Measurements from ENCODE around the gene CRYGS.
A peak's percentile ranks its signal among the peaks of the same experiment; 100 is the strongest.

The CRYGS gene

DNA sequence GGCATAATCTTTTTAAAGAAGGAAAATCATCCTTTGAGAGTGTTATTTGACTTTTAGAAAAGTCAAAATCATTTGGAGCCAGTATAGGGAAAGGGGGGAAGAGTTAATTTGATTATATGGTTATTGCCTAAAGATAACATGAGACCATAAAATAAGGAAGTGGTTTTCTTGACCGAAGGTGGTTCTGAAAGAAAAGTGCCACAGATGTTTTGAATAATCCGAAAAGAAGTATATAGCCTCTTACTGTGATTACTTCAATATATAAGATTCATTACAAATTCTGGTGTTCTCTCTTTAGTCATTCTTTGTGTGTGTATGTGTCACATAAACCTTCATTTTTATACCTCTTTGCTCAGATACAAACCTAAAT lies 27.4 kb upstream of the CRYGS start:
- Histone ChIP-seq H3K4me1 (ENCODE audit: control insufficient read depth, insufficient read depth, low read length) (no peaks in the 10 kb centered on the region), H3K27ac (ENCODE audit: extremely low read depth, low read depth, low read length) (no peak overlapping the region)
- CTCF ChIA-PET, result no interaction called here

DNA sequence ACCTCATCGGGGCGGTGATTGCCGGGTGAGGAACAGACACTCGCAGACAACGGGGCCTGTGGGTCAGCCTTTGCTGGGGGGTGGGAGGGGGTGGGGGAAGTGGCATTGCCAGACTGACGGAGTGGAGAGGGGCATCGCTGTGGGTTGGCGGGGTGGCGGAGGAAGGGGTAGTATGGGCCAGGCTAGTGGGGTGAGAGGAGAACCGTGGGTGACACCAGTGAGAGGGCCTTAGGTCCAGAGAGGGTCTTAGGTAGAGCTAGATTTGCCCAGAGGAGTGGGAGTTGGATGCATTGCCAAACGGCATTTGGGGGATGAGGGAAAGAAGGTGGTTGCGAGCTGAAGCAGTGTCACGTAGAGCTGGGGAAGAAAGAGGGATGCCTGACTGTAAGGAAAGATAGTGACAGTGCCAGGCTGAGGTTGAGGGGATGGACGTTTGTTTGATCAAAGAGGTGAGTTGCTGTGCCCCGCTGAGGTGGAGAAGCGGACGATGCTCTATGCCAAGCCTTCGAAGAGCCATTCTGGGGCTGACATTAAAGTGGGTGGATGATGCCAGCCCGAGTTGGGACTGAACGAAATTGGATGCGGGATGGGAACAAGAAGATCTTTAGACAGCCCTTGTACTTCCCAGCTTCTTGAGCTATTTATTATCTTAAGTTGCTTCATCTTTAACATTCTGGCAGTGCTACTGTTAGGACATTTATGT lies 26.9 kb upstream of the CRYGS start:
- H3K27ac ChIP-seq (ENCODE audit: extremely low read depth, low read depth, low read length), result no peak overlapping the region
- CTCF ChIA-PET, result interaction anchor here (0.6 kb wide), 1 partner anchor 907 kb away, joined by 3 read pairs; no protein-coding TSS in a partner anchor
- POLR2A ChIA-PET, result interaction anchor here (0.7 to 3.3 kb wide), 8 partner anchors 10 to 219 kb away, joined by 3 to 33 read pairs (median 6); partner anchors contain the start of gene EIF4A2

More for the DNA sequence above, 27.4 kb upstream of the CRYGS start:
- H3K9me3 ChIP-seq (ENCODE audit: control insufficient read depth, insufficient read depth, low read depth, low read length), result no peaks in the 10 kb centered on the region
- TF ChIP-seq MEIS1 (CRISPR knock-in tag; IDR thresholded peaks at IDR 0.05; ENCODE audit: borderline replicate concordance), result no peak
- H3K4me3 ChIP-seq (ENCODE audit: low read depth, low read length), result peak overlapping the region; percentile 96
- H3K36me3 ChIP-seq (ENCODE audit: control insufficient read depth in 2 of 2, insufficient read depth in 1 of 2, low read length in 2 of 2), result peaks cover 4 to 45% of the 10 kb centered on the region in 2 experiments
- POLR2A ChIA-PET, result interaction anchor here (1.9 to 3.3 kb wide), 2 partner anchors 25 to 212 kb away, joined by 9 to 33 read pairs; partner anchors contain the start of gene EIF4A2

GRCh38 chr3:186570096-186570940 lies 26.1 kb upstream of the CRYGS start, which contains the start of gene DNAJB11:
TSS of gene DNAJB11 (plus strand) at chr3:186570720. CDS start at chr3:186570898, 178 bp downstream.
- no peak within 1 kb of the TSS for H3K27ac ChIP-seq (ENCODE audit: extremely low read depth, low read depth, low read length)
- ChIA-PET CTCF (interaction anchor here (0.6 to 3.0 kb wide), 3 partner anchors 44 to 906 kb away, joined by 3 to 9 read pairs (median 4); no protein-coding TSS in a partner anchor), POLR2A (interaction anchor here (0.6 to 3.3 kb wide), 17 partner anchors 9 to 1175 kb away, joined by 3 to 33 read pairs (median 3); partner anchors contain the start of genes BCL6, EIF4A2, RFC4 and TRA2B)
- H3K4me1 ChIP-seq (ENCODE audit: control insufficient read depth, insufficient read depth, low read length), result no peaks in the 10 kb centered on the region
- no peaks in the 10 kb centered on the region for H3K9me3 ChIP-seq (ENCODE audit: control insufficient read depth, insufficient read depth, low read depth, low read length)
- peaks cover 4 to 32% of the 10 kb centered on the region in 2 experiments for H3K36me3 ChIP-seq (ENCODE audit: control insufficient read depth in 2 of 2, insufficient read depth in 1 of 2, low read length in 2 of 2)
- H3K4me3 ChIP-seq (ENCODE audit: low read depth, low read length), result peak within 1 kb of the TSS; percentile 96
- TF ChIP-seq ZNF621 (tag by site-specific recombination; IDR thresholded peaks at IDR 0.05) (no peak), ZNF23 (tag by site-specific recombination; IDR thresholded peaks at IDR 0.05; ENCODE audit: borderline replicate concordance) (no peak), SP2 (tag by site-specific recombination; IDR thresholded peaks at IDR 0.05) (peak; percentile 93), GLI4 (tag by site-specific recombination; IDR thresholded peaks at IDR 0.05) (no peak), HOXA7 (CRISPR knock-in tag; IDR thresholded peaks at IDR 0.05; ENCODE audit: borderline replicate concordance) (no peak), BCL11B (tag by site-specific recombination; IDR thresholded peaks at IDR 0.05; ENCODE audit: low read depth) (no peak), ZBTB44 (tag by site-specific recombination; IDR thresholded peaks at IDR 0.05) (0 out of 2 replicates have a peak, but pooled peaks have one; percentile 41), ZNF416 (tag by site-specific recombination; IDR thresholded peaks at IDR 0.05) (no peak), ZNF560 (tag by site-specific recombination; IDR thresholded peaks at IDR 0.05; ENCODE audit: borderline replicate concordance) (no peak), SP3 (tag by site-specific recombination; IDR thresholded peaks at IDR 0.05) (peak; percentile 69), ZNF18 (tag by site-specific recombination; IDR thresholded peaks at IDR 0.05) (no peak)
- TF ChIP-seq, protein P1, sequence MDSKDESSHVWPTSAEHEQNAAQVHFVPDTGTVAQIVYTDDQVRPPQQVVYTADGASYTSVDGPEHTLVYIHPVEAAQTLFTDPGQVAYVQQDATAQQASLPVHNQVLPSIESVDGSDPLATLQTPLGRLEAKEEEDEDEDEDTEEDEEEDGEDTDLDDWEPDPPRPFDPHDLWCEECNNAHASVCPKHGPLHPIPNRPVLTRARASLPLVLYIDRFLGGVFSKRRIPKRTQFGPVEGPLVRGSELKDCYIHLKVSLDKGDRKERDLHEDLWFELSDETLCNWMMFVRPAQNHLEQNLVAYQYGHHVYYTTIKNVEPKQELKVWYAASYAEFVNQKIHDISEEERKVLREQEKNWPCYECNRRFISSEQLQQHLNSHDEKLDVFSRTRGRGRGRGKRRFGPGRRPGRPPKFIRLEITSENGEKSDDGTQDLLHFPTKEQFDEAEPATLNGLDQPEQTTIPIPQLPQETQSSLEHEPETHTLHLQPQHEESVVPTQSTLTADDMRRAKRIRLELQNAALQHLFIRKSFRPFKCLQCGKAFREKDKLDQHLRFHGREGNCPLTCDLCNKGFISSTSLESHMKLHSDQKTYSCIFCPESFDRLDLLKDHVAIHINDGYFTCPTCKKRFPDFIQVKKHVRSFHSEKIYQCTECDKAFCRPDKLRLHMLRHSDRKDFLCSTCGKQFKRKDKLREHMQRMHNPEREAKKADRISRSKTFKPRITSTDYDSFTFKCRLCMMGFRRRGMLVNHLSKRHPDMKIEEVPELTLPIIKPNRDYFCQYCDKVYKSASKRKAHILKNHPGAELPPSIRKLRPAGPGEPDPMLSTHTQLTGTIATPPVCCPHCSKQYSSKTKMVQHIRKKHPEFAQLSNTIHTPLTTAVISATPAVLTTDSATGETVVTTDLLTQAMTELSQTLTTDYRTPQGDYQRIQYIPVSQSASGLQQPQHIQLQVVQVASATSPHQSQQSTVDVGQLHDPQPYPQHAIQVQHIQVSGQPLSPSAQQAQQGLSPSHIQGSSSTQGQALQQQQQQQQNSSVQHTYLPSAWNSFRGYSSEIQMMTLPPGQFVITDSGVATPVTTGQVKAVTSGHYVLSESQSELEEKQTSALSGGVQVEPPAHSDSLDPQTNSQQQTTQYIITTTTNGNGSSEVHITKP (tag by site-specific recombination; IDR thresholded peaks at IDR 0.05), result peak; percentile 35; the same call in 1 of the 2 replicates

More for the DNA sequence above, 26.9 kb upstream of the CRYGS start:
- peak; percentile 47; the same call in 1 of the 2 replicates for TF ChIP-seq ZFHX2 (tag by site-specific recombination; conservative IDR thresholded peaks at IDR 0.05)
- TF ChIP-seq ZNF335 (tag by site-specific recombination; conservative IDR thresholded peaks at IDR 0.05), result peak; percentile 73
- TF ChIP-seq ZBTB26 (tag by site-specific recombination; optimal IDR thresholded peaks at IDR 0.05), result no peak
- peak; percentile 57 for TF ChIP-seq SCRT2 (tag by site-specific recombination; IDR thresholded peaks at IDR 0.05)
- TF ChIP-seq ZNF501 (tag by site-specific recombination; IDR thresholded peaks at IDR 0.05), result 0 out of 2 replicates have a peak, but pooled peaks have one; percentile 12
- TF ChIP-seq ZNF560 (tag by site-specific recombination; IDR thresholded peaks at IDR 0.05; ENCODE audit: borderline replicate concordance), result no peak
- peak; percentile 10; the same call in 1 of the 2 replicates for TF ChIP-seq ZBTB7A (tag by site-specific recombination; IDR thresholded peaks at IDR 0.05; ENCODE audit: low read depth)
- TF ChIP-seq ZNF121 (tag by site-specific recombination; IDR thresholded peaks at IDR 0.05), result no peak
- TF ChIP-seq EGR2 (tag by site-specific recombination; IDR thresholded peaks at IDR 0.05; ENCODE audit: low read depth), result peak; percentile 25; the same call in 1 of the 2 replicates
- no peak for TF ChIP-seq ZNF274 (IDR thresholded peaks at IDR 0.05; ENCODE audit: low read length)
- no peak for TF ChIP-seq ZNF274 (tag by site-specific recombination; IDR thresholded peaks at IDR 0.05; ENCODE audit: borderline replicate concordance)
- no peak for TF ChIP-seq HOXD13 (CRISPR knock-in tag; IDR thresholded peaks at IDR 0.05; ENCODE audit: borderline replicate concordance)
- no peak for TF ChIP-seq ZNF112 (tag by site-specific recombination; IDR thresholded peaks at IDR 0.05)
- Histone ChIP-seq H3K36me3 (ENCODE audit: control insufficient read depth in 2 of 2, insufficient read depth in 1 of 2, low read length in 2 of 2) (peaks cover 4 to 40% of the 10 kb centered on the region in 2 experiments), H3K4me3 (ENCODE audit: low read depth, low read length) (peak overlapping the region; percentile 96), H3K9me3 (ENCODE audit: control insufficient read depth, insufficient read depth, low read depth, low read length) (no peaks in the 10 kb centered on the region), H3K4me1 (ENCODE audit: control insufficient read depth, insufficient read depth, low read length) (no peaks in the 10 kb centered on the region)
